Sciatic nerve (tissue), 2 donors: Measurements from ENCODE around the gene FAM131A. TPM values are rescaled to one million over a fixed set of nuclear protein-coding genes. Genes with fewer than 3 reads are reported as not detected.

ENCODE experiments used
- ATAC-seq: fragments of 200-7000 bp; cut with Tn5 transposase; one replicate; pipeline ENCODE4 v1.9.1; 2020; ENCODE audit warnings: mild to moderate bottlenecking, moderate library complexity
- DNase-seq: peaks from one replicate; pipeline ENCODE4 v3.0.0-alpha.2; 2020; ENCODE audit warnings: low spot score
- intact Hi-C: fragments of 100-400 bp; cut with DNase I; formaldehyde crosslinking; loops from one replicate; pipeline ENCODE4 v1.14.2; 2022
- total RNA-seq: library from RNA; stranded (reverse); fragmentation: NEBNext Ultra II Directional; extraction: Animal tissue kit (Norgen Biotek cat#: 25700); gene quantifications from one replicate; pipeline ENCODE4 v1.2.1, GENCODE V29; 2021
- donor health status: DM: no; HTN: no; CAD: no.
- donor health status: DM: no; HTN: no; CAD: no.

The FAM131A gene
- total RNA-seq, 1 donor from 2014 or later: 22.6 TPM

GRCh38 chr3:184352149-184352785 is 14.9 kb downstream of the FAM131A start:
- DNase-seq (no peak), ATAC-seq (peak; percentile 16)
- intact Hi-C loops: no loop called here

GRCh38 chr3:184352897-184353545 is 15.6 kb downstream of the FAM131A start:
- intact Hi-C loops: no loop called here
- ATAC-seq (no peak), DNase-seq (no peak)

GRCh38 chr3:184353546-184353941 is 16.1 kb downstream of the FAM131A start:
- no peak for DNase-seq
- intact Hi-C loops: no loop called here
- no peak for ATAC-seq

GRCh38 chr3:184354121-184354728 is 16.8 kb downstream of the FAM131A start:
- intact Hi-C loops: no loop called here
- ATAC-seq: peak; percentile 42
- no peak for DNase-seq

GRCh38 chr3:184354754-184355153 is 17.4 kb downstream of the FAM131A start:
- intact Hi-C loops: no loop called here
- ATAC-seq (no peak), DNase-seq (no peak)

GRCh38 chr3:184355261-184356040 is 18.1 kb downstream of the FAM131A start:
- DNase-seq (no peak), ATAC-seq (peak; percentile 44)
- intact Hi-C loops: no loop called here

- DNase-seq (no peak), ATAC-seq (no peak)
Measured at GRCh38 chr3:184357248-184358123, 20.1 kb downstream of the FAM131A start.

GRCh38 chr3:184358124-184358767 is 20.8 kb downstream of the FAM131A start:
- ATAC-seq (no peak), DNase-seq (no peak)
- intact Hi-C loops: no loop called here

More at GRCh38 chr3:184357248-184358123, 20.1 kb downstream of the FAM131A start:
- intact Hi-C loops: no loop called here

- ATAC-seq (no peak), DNase-seq (no peak)
- intact Hi-C loops: no loop called here
Measured at GRCh38 chr3:184358921-184359350, 21.5 kb downstream of the FAM131A start.

GRCh38 chr3:184359610-184360009 is 22.2 kb downstream of the FAM131A start:
- intact Hi-C loops: no loop called here
- ATAC-seq: no peak
- no peak for DNase-seq

- intact Hi-C loops: no loop called here
- no peak for DNase-seq
Measured at GRCh38 chr3:184360070-184360928, 22.9 kb downstream of the FAM131A start.

GRCh38 chr3:184360929-184361531 is 23.6 kb downstream of the FAM131A start:
- intact Hi-C loops: no loop called here
- ATAC-seq: no peak
- no peak for DNase-seq

More at GRCh38 chr3:184360070-184360928, 22.9 kb downstream of the FAM131A start:
- ATAC-seq: no peak

GRCh38 chr3:184361532-184361931 is 24.1 kb downstream of the FAM131A start, which contains the start of the genes CLCN2 and POLR2H:
TSS of gene CLCN2 (minus strand) at chr3:184361605. CDS start at chr3:184361479, 126 bp downstream.
TSS of gene POLR2H (plus strand) at chr3:184361710. CDS start at chr3:184363493, 1,783 bp downstream.
- peak; percentile 31 for ATAC-seq
- intact Hi-C loops: no loop called here
- DNase-seq: no peak

- no peak for DNase-seq
- intact Hi-C loops: no loop called here
- ATAC-seq: peak; percentile 62
Measured at GRCh38 chr3:184361932-184362667, 24.7 kb downstream of the FAM131A start.

GRCh38 chr3:184362668-184363546 is 25.5 kb downstream of the FAM131A start:
- DNase-seq: peak; percentile 98
- ATAC-seq: peak; percentile 86
- intact Hi-C loops: no loop called here
